Measurements from ENCODE around the gene TWIST2.

Gene TWIST2

DNA sequence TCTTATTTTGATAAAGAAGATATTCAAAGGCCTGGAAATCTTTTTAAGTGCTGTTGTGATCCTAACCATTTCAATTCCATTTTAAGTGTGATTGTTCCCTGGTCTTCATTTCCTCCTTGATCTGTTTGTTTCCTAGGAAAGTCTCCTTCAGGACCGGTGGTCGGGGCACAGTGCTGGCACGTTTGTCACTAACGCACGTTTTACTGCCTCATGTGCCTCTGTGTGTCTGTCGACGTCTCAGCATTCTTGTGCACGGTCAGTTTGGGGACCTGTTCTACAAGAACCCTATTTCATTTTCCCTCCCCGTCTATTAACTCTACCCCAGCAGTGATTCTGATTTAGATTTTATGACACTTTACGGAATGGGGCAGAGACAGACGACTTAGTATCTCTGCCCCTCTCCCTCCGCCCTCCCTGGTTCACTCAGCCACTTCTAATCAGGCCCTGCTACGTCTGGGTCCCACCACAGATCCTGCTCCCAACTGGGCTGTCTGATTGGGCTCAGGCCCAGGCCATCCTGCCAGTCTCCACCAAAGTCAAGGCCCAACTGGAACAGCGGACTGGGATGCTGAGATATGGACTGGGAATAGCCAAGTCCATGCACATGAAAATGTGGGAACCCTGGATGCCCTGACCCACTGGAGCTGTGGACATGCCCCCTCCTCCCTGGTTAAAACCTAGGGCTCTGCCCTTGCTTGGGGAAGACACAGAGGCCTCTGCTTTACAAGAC, 95.6 kb downstream of the TWIST2 start:
- FAIRE-seq = no peak

- no peak for FAIRE-seq
These were observed 97.7 kb downstream of the TWIST2 start for GRCh38 chr2:238945433-238946150.

- FAIRE-seq = no peak
These were observed 98.7 kb downstream of the TWIST2 start for GRCh38 chr2:238946318-238947242.

DNA sequence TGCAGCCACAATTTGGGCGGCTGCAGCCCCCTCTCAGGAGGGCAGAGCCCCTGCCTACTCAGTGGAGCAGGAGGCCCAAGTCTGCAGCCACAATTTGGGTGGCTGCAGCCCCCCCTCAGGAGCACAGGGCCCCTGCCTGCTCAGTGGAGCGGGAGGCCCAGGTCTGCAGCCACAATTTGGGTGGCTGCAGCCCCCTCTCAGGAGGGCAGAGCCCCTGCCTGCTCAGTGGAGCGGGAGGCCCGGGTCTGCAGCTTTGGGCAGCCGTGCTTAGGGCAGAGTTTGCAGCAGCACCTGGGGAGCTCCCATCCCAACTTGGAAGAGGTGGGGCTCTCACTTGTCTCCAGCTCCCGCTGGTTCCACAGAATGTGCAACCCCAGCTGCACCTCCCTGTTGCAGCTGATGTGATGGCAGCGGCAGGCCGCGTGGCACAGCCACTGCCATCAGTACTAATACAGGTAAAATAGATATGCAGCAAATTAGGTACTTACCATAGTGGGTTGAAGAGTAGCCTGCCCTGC, 99.4 kb downstream of the TWIST2 start:
- no peak for FAIRE-seq

- FAIRE-seq = no peak
These were observed 100.2 kb downstream of the TWIST2 start for GRCh38 chr2:238947920-238948710.

DNA sequence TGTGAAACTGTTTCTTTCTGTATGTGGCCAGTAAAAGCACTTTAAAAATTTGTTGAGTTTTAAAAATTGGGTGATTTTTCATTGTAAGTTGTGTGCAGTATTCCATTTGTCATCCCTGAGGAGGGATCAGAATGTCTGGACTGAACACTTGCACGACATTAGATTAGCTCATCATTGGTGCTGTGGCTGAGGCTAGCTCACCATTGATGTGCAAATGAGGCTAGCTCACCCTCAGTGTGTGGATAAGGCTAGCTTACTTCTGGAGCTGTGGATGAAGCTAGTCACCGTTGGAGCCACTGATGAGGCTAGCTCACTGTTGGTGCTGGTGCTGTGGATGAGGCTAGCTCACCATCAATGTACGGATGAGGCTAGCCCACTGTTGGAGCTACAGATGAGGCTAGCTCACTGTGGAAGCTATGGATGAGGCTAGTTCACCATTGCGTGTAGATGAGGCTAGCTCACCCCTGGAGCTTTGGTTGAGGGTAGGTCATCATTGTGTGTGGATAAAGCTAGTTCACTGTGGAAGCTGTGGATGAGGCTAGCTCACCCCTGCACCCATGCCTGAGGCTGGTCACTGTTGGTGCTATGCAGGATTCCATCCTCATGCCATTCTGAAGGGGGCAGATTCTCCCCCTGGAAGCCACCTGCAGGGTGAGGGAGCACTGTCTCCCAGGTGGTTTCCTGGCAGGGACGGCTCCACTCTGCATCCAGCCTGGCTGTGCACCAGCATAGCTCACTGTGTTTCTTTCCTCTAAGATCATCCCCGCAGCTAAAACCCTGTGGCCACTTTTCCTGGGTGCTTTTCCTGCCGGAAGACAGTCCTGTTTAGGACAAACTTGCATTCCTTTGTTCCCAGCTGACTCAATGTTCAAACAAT, 101.1 kb downstream of the TWIST2 start:
- FAIRE-seq = no peak

DNA sequence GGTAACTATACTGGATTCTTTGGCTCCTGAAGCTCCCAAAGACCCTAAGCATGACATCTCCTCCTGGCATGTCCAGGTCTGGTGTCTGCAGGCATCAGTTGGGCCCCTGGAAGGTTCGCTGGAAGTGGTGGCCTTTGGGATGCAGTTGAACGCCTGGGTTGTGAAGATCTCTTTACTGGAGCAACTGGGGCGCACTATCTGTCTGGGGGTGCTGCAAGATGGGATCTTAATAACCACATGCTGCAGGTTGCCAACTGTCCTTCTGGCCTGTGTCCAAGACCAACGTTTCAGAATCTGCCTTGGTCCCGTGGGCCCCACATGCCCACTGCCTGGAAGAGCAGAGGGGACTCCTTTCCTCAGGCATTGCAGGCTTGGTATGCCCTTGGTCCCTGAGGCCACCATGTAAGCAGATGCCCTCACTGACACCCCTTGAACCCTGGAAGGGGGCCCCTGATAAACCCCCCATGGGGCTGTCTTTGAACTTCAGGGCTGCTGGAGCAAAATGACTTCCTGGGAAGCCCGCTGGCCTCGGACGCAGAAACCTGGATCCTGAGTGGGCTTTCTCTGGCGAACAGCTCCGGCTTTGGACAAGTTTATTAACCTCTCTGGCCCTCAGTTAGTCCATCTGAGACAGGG, 101.9 kb downstream of the TWIST2 start:
- no peak for FAIRE-seq

GRCh38 chr2:238950551-238950950, 102.7 kb downstream of the TWIST2 start:
- FAIRE-seq = no peak

DNA sequence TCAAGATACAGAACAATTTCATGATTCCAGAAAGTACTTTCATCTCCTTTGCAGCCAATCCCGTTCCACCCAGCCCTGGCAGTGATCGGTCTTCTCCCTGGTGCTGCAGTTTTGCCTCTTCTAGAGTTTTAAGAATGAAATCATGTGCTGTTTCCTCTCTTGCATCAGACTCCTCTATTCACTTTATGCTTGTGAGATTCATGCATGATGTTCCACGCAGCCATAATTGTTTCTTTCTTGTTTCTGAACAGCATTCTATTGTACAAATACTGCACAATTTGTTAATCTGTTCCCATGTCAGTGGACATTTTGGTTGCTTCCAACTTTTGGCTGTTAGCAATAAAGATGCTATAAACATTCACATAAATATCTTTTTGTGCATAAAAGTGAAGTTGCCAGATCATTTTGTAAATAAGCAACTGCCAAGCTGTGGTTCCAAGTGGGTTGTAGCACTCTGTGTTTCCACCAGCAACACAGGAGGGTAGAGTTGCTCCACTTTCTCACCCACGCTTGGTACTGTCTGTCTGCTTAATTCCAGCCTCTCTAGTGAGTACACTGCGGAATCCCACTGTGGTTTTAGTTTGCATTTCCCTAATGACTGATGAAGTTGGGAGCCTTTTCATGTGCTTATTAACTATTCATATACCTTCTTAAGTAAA, 104.5 kb downstream of the TWIST2 start:
- FAIRE-seq = no peak

DNA sequence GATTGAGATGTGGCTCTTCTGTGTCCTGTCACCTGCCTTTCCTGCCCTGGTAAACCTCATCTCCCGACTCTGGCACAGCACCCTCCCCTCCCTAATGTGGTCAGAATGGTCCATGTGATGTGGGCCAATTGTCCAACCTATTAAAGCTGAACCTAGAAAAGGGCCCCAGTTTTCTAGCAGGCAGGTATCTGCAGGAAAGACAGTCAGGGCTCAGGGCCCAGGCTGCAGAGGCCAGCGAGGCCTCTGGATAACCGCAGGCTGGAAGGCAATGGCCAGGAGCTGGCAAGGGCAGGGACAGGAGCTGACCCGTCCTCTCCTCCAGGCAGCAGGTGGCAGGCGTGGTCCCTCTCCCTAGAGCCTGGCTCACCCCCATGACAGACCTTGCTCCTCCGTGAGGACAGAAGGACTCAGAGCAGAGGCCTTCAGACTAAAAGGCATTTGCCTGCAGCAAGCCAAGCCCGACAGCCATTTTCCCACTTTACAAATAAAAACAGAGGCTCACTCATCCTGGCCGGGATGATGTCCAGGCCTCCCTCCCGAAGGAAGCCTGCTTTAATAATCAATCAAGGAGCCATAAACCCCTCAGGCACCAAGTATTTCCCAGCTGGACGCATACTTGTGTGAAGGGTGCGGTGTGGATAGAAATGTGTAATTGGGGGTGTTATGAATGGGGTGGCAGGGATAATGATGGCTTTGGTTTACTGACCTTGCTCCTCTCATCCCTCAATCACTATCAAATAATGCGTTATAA, 107.1 kb downstream of the TWIST2 start:
- FAIRE-seq = no peak

GRCh38 chr2:238955648-238956531, 108.0 kb downstream of the TWIST2 start:
- FAIRE-seq = no peak

DNA sequence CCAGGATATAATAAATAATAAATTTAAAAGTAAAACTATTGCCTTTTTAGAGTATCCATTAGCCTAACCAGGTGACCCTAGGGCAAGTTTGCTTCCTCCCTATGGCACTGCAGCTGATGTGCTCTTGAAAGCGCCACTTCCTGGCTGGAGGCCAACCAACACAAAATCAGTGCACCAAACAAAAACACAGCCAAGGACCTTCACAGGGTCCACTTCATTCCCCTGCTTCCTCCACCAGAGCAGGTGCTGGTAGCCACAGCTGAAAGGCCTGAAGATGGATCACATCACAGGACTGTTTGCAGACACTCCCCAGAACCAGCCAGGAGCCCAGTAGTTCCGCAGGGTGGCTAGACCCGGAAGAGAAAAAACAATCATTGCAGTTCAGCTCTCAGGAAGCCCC, 108.8 kb downstream of the TWIST2 start:
- no peak for FAIRE-seq
